Lower leg skin (tissue), 3 donors: ENCODE results near the gene LIN7A.

Experiments used
- POLR2A ChIP-seq, 2 donors: fragments of 450-650 bp; IDR thresholded peaks; one replicate each; pipeline ENCODE4 v1.6.1; 2016 to 2017; ENCODE audit warnings: antibody characterized with exemption in 2 of 2, mild to moderate bottlenecking in 1 of 2, moderate library complexity in 1 of 2
- TF ChIP-seq, protein P1 (sequence below), 3 donors: fragments of 450-650 bp; IDR thresholded peaks; one replicate each; pipeline ENCODE4 v1.5.1; 2016; ENCODE audit warnings: antibody characterized with exemption in 3 of 3, mild to moderate bottlenecking in 3 of 3, moderate library complexity in 2 of 3

GRCh38 chr12:80938397-80938796 lies 663 bp upstream of the LIN7A start:
- TF ChIP-seq, protein P1, sequence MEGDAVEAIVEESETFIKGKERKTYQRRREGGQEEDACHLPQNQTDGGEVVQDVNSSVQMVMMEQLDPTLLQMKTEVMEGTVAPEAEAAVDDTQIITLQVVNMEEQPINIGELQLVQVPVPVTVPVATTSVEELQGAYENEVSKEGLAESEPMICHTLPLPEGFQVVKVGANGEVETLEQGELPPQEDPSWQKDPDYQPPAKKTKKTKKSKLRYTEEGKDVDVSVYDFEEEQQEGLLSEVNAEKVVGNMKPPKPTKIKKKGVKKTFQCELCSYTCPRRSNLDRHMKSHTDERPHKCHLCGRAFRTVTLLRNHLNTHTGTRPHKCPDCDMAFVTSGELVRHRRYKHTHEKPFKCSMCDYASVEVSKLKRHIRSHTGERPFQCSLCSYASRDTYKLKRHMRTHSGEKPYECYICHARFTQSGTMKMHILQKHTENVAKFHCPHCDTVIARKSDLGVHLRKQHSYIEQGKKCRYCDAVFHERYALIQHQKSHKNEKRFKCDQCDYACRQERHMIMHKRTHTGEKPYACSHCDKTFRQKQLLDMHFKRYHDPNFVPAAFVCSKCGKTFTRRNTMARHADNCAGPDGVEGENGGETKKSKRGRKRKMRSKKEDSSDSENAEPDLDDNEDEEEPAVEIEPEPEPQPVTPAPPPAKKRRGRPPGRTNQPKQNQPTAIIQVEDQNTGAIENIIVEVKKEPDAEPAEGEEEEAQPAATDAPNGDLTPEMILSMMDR (IDR thresholded peaks at IDR 0.05): no peak
- no peak for TF ChIP-seq POLR2A (IDR thresholded peaks at IDR 0.05)
